ENCODE measurements around the gene SGMS1.
"Not testable (repeated sequence)": the region's sequence is repeated elsewhere in the genome, so short reads cannot be mapped to it uniquely, and the experiment has no call there.

The SGMS1 gene

DNA sequence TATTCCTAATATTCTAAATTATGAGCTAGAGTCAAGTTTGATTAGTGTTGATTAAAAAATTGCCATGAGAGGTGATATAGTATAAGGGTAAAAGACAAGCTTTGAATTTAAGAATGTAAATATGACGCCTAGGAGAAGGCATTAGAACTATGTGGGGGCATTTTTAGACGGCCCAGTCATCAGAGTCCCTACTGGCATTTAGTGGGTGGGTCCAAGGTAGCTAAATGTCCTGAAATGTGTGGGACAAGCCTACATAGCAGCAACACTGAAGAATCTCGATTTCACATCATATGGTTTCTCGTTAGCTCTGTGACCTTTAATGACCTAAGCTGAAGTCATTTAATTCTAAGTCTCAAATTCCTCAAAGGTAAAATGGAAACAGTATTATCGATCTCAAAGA lies 133.5 kb downstream of the SGMS1 start:
- in situ Hi-C loops (cut with MboI; ENCODE audit: low pct_unique_long_range_greater_than_20kb, low sequenced_read_pairs, unreplicated experiment): no loop called here
- no peak for DNase-seq (ENCODE audit: low spot score)
- TF ChIP-seq, protein P1, sequence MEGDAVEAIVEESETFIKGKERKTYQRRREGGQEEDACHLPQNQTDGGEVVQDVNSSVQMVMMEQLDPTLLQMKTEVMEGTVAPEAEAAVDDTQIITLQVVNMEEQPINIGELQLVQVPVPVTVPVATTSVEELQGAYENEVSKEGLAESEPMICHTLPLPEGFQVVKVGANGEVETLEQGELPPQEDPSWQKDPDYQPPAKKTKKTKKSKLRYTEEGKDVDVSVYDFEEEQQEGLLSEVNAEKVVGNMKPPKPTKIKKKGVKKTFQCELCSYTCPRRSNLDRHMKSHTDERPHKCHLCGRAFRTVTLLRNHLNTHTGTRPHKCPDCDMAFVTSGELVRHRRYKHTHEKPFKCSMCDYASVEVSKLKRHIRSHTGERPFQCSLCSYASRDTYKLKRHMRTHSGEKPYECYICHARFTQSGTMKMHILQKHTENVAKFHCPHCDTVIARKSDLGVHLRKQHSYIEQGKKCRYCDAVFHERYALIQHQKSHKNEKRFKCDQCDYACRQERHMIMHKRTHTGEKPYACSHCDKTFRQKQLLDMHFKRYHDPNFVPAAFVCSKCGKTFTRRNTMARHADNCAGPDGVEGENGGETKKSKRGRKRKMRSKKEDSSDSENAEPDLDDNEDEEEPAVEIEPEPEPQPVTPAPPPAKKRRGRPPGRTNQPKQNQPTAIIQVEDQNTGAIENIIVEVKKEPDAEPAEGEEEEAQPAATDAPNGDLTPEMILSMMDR (IDR thresholded peaks at IDR 0.05; ENCODE audit: extremely low read depth, insufficient read depth, missing control alignments): no peak

DNA sequence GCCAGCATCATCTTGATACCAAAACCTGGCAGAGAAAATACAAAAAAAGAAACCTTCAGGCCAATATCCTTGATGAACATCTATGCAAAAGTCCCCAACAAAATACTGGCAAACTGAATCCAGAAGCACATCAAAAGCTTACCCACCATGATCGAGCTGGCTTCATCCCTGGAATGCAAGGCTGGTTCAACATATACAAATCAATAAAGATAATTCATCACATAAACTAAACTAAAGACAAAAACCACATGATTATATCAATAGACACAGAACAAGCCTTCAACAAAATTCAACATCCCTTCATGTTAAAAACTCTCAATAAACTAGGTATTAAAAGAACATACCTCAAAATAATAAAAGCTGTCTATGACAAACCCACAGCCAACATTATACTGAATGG lies 139.2 kb downstream of the SGMS1 start:
- DNase-seq (ENCODE audit: low spot score); in situ Hi-C loops (cut with MboI; ENCODE audit: low pct_unique_long_range_greater_than_20kb, low sequenced_read_pairs, unreplicated experiment): not testable (repeated sequence)

DNA sequence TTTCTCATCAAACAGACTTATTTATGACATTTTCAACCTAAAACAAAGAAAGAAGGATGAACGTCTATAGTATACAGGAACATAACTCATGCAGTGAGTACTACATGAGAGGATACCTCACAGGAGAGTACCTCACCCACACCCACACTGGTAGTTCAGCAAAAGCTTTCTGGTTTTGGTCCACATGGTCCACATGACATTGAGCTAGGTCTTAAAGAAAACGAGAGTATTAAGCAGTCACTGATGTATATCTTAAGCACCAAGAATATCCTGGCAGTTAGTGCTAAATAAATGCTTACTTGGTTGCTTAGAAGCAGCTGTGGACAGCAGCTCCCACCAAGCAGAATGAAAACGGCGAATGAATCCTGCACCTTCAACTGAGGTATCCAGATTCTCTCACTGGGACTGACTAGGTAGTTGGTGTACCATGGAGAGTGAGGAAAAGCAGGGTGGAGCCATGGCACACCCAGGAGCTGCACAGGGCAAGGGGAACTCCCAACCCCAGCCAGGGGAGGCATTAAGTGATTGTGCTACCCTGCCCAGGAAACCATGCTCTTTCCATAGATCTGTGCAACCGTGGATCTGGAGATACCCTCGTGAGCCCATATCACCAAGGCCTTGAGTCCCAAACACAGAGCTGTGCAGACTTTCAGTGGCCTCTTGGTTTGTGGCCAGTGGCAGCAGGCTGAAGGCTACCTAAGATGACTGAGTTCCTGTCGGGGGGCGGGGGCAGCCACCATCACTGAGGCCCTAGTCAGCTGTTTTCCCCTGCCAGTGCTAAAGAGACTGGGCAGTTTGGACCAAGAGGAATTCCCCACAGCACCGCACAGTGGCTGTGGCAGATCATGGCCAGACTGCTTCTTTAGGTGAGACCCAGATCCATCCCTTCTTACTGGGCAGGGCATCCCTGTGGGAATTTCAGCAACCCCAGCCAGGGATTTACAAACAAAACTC lies 143.4 kb downstream of the SGMS1 start:
- in situ Hi-C loops (cut with MboI; ENCODE audit: low pct_unique_long_range_greater_than_20kb, low sequenced_read_pairs, unreplicated experiment): no loop called here
- TF ChIP-seq, protein P1 (IDR thresholded peaks at IDR 0.05; ENCODE audit: extremely low read depth, insufficient read depth, missing control alignments): no peak
- peak; percentile 17 for DNase-seq (ENCODE audit: low spot score)

DNA sequence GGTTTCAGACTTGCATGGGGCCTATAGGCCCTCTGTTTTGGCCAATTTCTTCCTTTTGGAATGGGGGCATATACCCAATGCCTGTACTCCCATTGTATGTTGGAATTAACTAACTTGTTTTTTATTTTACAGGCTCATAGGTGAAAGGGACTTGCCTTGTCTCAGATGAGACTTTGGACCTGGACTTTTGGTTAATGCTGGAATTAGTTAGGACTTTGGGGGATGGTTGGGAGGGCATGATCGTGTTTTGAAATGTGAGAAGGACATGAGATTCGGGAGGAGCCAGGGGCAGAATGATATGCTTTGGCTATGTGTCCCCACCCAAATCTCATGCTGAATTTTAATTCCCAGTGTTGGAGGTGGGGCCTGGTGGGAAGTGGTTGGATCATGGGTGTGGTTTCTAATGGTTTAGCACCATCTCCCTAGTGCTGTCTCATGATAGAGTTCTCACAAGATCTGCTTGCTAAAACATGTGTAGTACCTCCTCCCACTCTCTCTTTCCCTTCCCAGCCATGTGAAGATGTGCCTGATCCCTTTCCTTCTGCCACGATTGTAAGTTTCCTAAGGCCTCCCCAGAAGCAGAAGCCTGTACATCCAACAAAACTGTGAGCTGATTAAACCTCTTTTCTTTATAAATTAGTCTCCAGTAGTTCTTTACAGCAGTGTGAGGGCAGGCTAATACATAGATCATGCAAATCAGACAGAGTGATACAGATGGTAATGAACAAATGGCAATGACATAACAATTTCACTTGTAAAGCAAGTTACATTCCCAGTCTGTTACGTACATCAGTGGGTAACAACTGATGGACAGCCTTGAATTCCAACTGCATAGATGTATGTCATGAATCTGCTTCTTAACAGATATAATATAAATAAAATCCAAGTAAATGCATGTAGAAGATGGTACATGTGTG lies 146.2 kb downstream of the SGMS1 start:
- in situ Hi-C loops (cut with MboI; ENCODE audit: low pct_unique_long_range_greater_than_20kb, low sequenced_read_pairs, unreplicated experiment): no loop called here
- TF ChIP-seq, protein P1 (IDR thresholded peaks at IDR 0.05; ENCODE audit: extremely low read depth, insufficient read depth, missing control alignments): no peak
- no peak for DNase-seq (ENCODE audit: low spot score)

DNA sequence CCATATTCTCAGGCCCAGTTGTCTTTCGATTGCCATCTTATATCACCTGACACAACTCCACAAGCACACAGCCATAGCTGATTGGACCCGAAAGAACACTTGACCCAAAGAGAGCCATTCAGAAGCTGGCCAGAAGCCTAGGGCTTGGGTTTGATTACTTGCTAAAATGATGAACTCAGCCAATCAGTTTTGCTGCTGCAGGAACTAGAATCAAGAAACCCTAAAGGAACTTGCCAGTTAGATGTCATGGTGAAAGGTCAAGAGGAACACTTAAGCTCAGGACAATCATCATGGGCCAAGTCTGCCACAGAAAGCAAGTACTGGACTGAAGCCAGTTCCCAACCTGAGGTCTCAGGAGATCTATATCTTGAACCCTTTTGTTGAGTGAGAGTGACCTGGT lies 150.0 kb downstream of the SGMS1 start:
- TF ChIP-seq, protein P1 (IDR thresholded peaks at IDR 0.05; ENCODE audit: extremely low read depth, insufficient read depth, missing control alignments): no peak
- in situ Hi-C loops (cut with MboI; ENCODE audit: low pct_unique_long_range_greater_than_20kb, low sequenced_read_pairs, unreplicated experiment): no loop called here

DNA sequence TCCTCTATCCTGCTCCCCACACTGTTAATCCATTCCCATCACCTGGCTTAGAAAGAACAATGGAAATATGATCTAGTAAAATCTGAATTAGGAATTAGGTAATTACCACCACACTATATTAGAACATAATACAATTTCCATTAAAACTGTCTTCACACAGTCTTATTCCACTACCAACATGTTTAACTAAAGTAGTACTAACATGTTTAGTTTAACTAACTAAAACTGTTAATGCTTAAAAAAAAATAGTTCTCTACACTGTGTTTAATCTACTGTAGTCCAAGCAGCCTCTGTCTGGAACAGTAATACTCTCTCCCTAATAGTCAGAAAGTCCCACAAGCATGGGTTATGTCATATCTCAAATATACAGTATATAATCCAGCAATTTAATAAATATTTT lies 150.8 kb downstream of the SGMS1 start:
- DNase-seq (ENCODE audit: low spot score): no peak
- TF ChIP-seq, protein P1 (IDR thresholded peaks at IDR 0.05; ENCODE audit: extremely low read depth, insufficient read depth, missing control alignments): no peak
- in situ Hi-C loops (cut with MboI; ENCODE audit: low pct_unique_long_range_greater_than_20kb, low sequenced_read_pairs, unreplicated experiment): no loop called here

More for the DNA sequence above, 150.0 kb downstream of the SGMS1 start:
- DNase-seq (ENCODE audit: low spot score): no peak

Data from GM13977 (cell line).